ENCODE results near the gene MSANTD1.

MSANTD1 gene

GRCh38 chr4:3233391-3234071, 15.4 kb upstream of the MSANTD1 start:
- DNase-seq (ENCODE audit: low read depth), result no peak

GRCh38 chr4:3234171-3235029, 14.6 kb upstream of the MSANTD1 start:
- no peak for DNase-seq (ENCODE audit: low read depth)

- DNase-seq (ENCODE audit: low read depth), result no peak
Observed at GRCh38 chr4:3235030-3235345, 14.0 kb upstream of the MSANTD1 start.

GRCh38 chr4:3235581-3235980, 13.4 kb upstream of the MSANTD1 start:
- DNase-seq (ENCODE audit: low read depth), result no peak

- no peak for DNase-seq (ENCODE audit: low read depth)
Observed at GRCh38 chr4:3236326-3236878, 12.6 kb upstream of the MSANTD1 start.

- no peak for DNase-seq (ENCODE audit: low read depth)
Observed at GRCh38 chr4:3237266-3237665, 11.7 kb upstream of the MSANTD1 start.

- no peak for DNase-seq (ENCODE audit: low read depth)
Observed at GRCh38 chr4:3237712-3238560, 11.0 kb upstream of the MSANTD1 start.

GRCh38 chr4:3238721-3239120, 10.2 kb upstream of the MSANTD1 start:
- DNase-seq (ENCODE audit: low read depth), result no peak

GRCh38 chr4:3239303-3239702, 9.7 kb upstream of the MSANTD1 start:
- no peak for DNase-seq (ENCODE audit: low read depth)

GRCh38 chr4:3239998-3240920, 8.7 kb upstream of the MSANTD1 start:
- DNase-seq (ENCODE audit: low read depth), result no peak

GRCh38 chr4:3240936-3241522, 7.9 kb upstream of the MSANTD1 start:
- no peak for DNase-seq (ENCODE audit: low read depth)

- DNase-seq (ENCODE audit: low read depth), result no peak
Observed at GRCh38 chr4:3241898-3242524, 6.9 kb upstream of the MSANTD1 start.

- DNase-seq (ENCODE audit: low read depth), result no peak
Observed at GRCh38 chr4:3243136-3243780, 5.7 kb upstream of the MSANTD1 start.

- no peak for DNase-seq (ENCODE audit: low read depth)
Observed at GRCh38 chr4:3244002-3244401, 5.0 kb upstream of the MSANTD1 start.

GRCh38 chr4:3244747-3245146, 4.2 kb upstream of the MSANTD1 start:
- no peak for DNase-seq (ENCODE audit: low read depth)

GRCh38 chr4:3245676-3246075, 3.3 kb upstream of the MSANTD1 start:
- no peak for DNase-seq (ENCODE audit: low read depth)

- DNase-seq (ENCODE audit: low read depth), result no peak
Observed at GRCh38 chr4:3246458-3247398, 2.2 kb upstream of the MSANTD1 start.

GRCh38 chr4:3247399-3248177, 1.4 kb upstream of the MSANTD1 start:
- DNase-seq (ENCODE audit: low read depth), result no peak

All from stimulated activated CD8-positive, alpha-beta memory T cell treated with anti-CD3 and anti-CD28 coated beads, Interleukin-15, amount 100 ng/mL, for 24 hours (primary cell).